ENCODE results near the gene C2orf81. TPM values are rescaled to one million over a fixed set of nuclear protein-coding genes. Genes with fewer than 3 reads are reported as not detected.

C2orf81 gene
- polyA plus RNA-seq, 1 donor from 2014 or later: 3.3 TPM

GRCh38 chr2:74458132-74458937 is 36.9 kb upstream of the C2orf81 start, which contains the start of gene WBP1:
Gene WBP1, plus strand, starts transcription at chr2:74458438. Its CDS starts 165 bp downstream, at chr2:74458603.
- Histone ChIP-seq H3K79me2 (replicated peaks; ENCODE audit: insufficient read depth, low read length) (peaks cover 12% of the 10 kb centered on the region), H3K9me3 (ENCODE audit: low read length) (no peaks in the 10 kb centered on the region), H3F3A (ENCODE audit: insufficient read depth, low read length, poor library complexity, severe bottlenecking) (no peaks in the 10 kb centered on the region), H4K20me1 (ENCODE audit: insufficient read depth) (no peaks in the 10 kb centered on the region), H3K9me2 (ENCODE audit: insufficient read depth, low read length) (no peaks in the 10 kb centered on the region), H3K4me3 (ENCODE audit: low read length) (peak within 1 kb of the TSS; percentile 99), H3K27ac (ENCODE audit: low read length) (peak within 1 kb of the TSS; percentile 98), H3K9ac (ENCODE audit: low read length) (peak within 1 kb of the TSS; percentile 95), H3K4me2 (ENCODE audit: low read length) (peak within 1 kb of the TSS; percentile 97), H3K27me3 (ENCODE audit: insufficient read depth, low read depth, low read length) (no peaks in the 10 kb centered on the region), H3K36me3 (ENCODE audit: insufficient read depth, low read length) (no peaks in the 10 kb centered on the region), H2AFZ (ENCODE audit: low read depth, low read length) (peak within 1 kb of the TSS; percentile 73)
- TF ChIP-seq REST (IDR thresholded peaks at IDR 0.05; ENCODE audit: borderline replicate concordance) (peak; percentile 9), MXI1 (conservative IDR thresholded peaks at IDR 0.05; ENCODE audit: poor library complexity, severe bottlenecking) (peak; percentile 57), SMC3 (conservative IDR thresholded peaks at IDR 0.05; ENCODE audit: poor library complexity) (no peak), EP300 (conservative IDR thresholded peaks at IDR 0.05; ENCODE audit: poor library complexity, severe bottlenecking) (no peak), POLR2AphosphoS5 (IDR thresholded peaks at IDR 0.05) (peak; percentile 76), TAF1 (IDR thresholded peaks at IDR 0.05; ENCODE audit: low read depth) (no peak)
- TF ChIP-seq, protein P1, sequence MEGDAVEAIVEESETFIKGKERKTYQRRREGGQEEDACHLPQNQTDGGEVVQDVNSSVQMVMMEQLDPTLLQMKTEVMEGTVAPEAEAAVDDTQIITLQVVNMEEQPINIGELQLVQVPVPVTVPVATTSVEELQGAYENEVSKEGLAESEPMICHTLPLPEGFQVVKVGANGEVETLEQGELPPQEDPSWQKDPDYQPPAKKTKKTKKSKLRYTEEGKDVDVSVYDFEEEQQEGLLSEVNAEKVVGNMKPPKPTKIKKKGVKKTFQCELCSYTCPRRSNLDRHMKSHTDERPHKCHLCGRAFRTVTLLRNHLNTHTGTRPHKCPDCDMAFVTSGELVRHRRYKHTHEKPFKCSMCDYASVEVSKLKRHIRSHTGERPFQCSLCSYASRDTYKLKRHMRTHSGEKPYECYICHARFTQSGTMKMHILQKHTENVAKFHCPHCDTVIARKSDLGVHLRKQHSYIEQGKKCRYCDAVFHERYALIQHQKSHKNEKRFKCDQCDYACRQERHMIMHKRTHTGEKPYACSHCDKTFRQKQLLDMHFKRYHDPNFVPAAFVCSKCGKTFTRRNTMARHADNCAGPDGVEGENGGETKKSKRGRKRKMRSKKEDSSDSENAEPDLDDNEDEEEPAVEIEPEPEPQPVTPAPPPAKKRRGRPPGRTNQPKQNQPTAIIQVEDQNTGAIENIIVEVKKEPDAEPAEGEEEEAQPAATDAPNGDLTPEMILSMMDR (IDR thresholded peaks at IDR 0.05; ENCODE audit: poor library complexity, severe bottlenecking): peak; percentile 22

DNA sequence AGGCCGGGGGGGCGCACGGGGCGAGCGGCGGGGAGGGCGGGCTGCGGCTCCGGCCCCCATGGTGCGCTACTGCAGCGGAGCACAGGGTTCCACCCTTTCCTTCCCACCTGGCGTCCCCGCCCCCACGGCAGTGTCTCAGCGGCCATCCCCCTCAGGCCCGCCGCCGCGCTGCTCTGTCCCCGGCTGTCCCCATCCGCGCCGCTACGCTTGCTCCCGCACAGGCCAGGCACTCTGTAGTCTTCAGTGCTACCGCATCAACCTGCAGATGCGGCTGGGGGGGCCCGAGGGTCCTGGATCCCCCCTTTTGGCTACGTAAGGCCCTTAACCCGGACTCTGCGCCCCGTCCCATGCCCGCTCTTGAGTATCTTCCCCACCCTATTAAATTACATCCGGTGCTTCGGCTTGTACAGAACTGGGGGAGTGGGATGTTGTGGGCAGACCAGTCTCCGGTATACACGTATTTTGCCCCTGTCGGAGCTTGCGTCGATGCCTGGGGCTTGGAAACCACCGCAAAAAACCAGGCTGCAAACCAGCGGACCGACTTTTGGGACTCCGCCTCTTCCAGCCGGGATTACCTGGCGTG is 36.2 kb upstream of the C2orf81 start:
- H2AFZ ChIP-seq (ENCODE audit: low read depth, low read length): peak overlapping the region; percentile 69
- no peak for TF ChIP-seq RAD21 (conservative IDR thresholded peaks at IDR 0.05)
- peak; percentile 30 for TF ChIP-seq SMC3 (conservative IDR thresholded peaks at IDR 0.05; ENCODE audit: poor library complexity)
- peak; percentile 79 for TF ChIP-seq REST (IDR thresholded peaks at IDR 0.05; ENCODE audit: borderline replicate concordance)
- peak; percentile 69 for TF ChIP-seq POLR2AphosphoS5 (IDR thresholded peaks at IDR 0.05)
- no peak for TF ChIP-seq EP300 (conservative IDR thresholded peaks at IDR 0.05; ENCODE audit: poor library complexity, severe bottlenecking)
- no peak for TF ChIP-seq EZH2 (IDR thresholded peaks at IDR 0.05; ENCODE audit: borderline replicate concordance, insufficient read depth, low read length, poor library complexity, severe bottlenecking)
- TF ChIP-seq MXI1 (conservative IDR thresholded peaks at IDR 0.05; ENCODE audit: poor library complexity, severe bottlenecking): no peak
- peak; percentile 86 for TF ChIP-seq TAF1 (IDR thresholded peaks at IDR 0.05; ENCODE audit: low read depth)
- TF ChIP-seq, protein P1 (IDR thresholded peaks at IDR 0.05; ENCODE audit: poor library complexity, severe bottlenecking): no peak
- H3K4me3 ChIP-seq (ENCODE audit: low read length): peak overlapping the region; percentile 99
- no peaks in the 10 kb centered on the region for H3K36me3 ChIP-seq (ENCODE audit: insufficient read depth, low read length)
- H3K9me3 ChIP-seq (ENCODE audit: low read length): no peaks in the 10 kb centered on the region
- H3K27me3 ChIP-seq (ENCODE audit: insufficient read depth, low read depth, low read length): no peaks in the 10 kb centered on the region
- peak overlapping the region; percentile 65 for H3K4me2 ChIP-seq (ENCODE audit: low read length)
- peaks cover 12% of the 10 kb centered on the region for H3K79me2 ChIP-seq (replicated peaks; ENCODE audit: insufficient read depth, low read length)
- H3K27ac ChIP-seq (ENCODE audit: low read length): peak overlapping the region; percentile 98
- H4K20me1 ChIP-seq (ENCODE audit: insufficient read depth): no peaks in the 10 kb centered on the region
- no peaks in the 10 kb centered on the region for H3F3A ChIP-seq (ENCODE audit: insufficient read depth, low read length, poor library complexity, severe bottlenecking)
- H3K9me2 ChIP-seq (ENCODE audit: insufficient read depth, low read length): no peaks in the 10 kb centered on the region
- peak overlapping the region; percentile 95 for H3K9ac ChIP-seq (ENCODE audit: low read length)

Data from neural cell (in vitro differentiated cells).